BLaER1 treated with 17β-estradiol and CSF1 and Interleukin-3, amounts not matched to agents 10 nM and 100 nM (cell line): ENCODE measurements around the gene NUSAP1.

ENCODE experiments used
- H3K27ac ChIP-seq, 11 experiments: shearing (Covaris generic); formaldehyde crosslinking; 2 replicates each; pipeline ENCODE4 v1.8.1; 2022
- H3K27me3 ChIP-seq, 11 experiments: shearing (Covaris generic); formaldehyde crosslinking; 2 replicates each; pipeline ENCODE4 v1.8.1; 2022
- H3K36me3 ChIP-seq, 11 experiments: shearing (Covaris generic); formaldehyde crosslinking; 2 replicates each; pipeline ENCODE4 v1.8.1; 2022
- H3K4me1 ChIP-seq, 10 experiments: shearing (Covaris generic); formaldehyde crosslinking; 2 replicates each; pipeline ENCODE4 v1.8.1; 2022
- H3K4me2 ChIP-seq, 11 experiments: shearing (Covaris generic); formaldehyde crosslinking; 2 replicates each; pipeline ENCODE4 v1.8.1; 2022
- H3K4me3 ChIP-seq, 10 experiments: shearing (Covaris generic); formaldehyde crosslinking; 2 replicates each; pipeline ENCODE4 v1.8.1; 2022
- H3K9ac ChIP-seq, 11 experiments: shearing (Covaris generic); formaldehyde crosslinking; 2 replicates each; pipeline ENCODE4 v1.8.1; 2022
- H3K9me3 ChIP-seq, 11 experiments: shearing (Covaris generic); formaldehyde crosslinking; replicated peaks in 1 of 11; 2 replicates each; pipeline ENCODE4 v1.8.1; 2022
- H4K20me1 ChIP-seq, 11 experiments: shearing (Covaris generic); formaldehyde crosslinking; 2 replicates each; pipeline ENCODE4 v1.8.1; 2022
- Cebpa-rat ChIP-seq, 11 experiments: shearing (Covaris generic); IDR thresholded peaks; 2 replicates each; pipeline ENCODE4 v1.8.1; 2022

Gene NUSAP1

DNA sequence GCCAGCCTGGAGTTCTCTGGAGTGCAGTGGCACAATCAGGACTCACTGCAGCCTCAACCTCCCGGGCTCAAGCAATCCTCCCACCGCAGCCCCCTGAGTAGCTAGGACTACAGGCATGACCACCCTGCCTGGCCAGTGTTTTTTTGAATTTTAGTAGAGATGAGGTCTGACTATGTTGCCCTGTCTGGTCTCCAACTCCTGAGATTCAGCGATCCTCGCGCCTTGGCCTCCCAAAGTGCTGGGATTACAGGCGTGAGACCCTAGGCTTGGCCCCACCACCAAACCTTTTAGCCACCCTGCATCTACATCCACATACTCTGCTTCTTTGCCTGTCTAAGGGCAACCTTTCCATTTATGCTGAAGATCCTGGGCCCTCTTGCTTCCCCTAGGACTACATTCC is 4.4 kb downstream of the NUSAP1 start:
- Histone ChIP-seq H3K36me3 (peaks cover 0 to 62% (median 59%) of the 10 kb centered on the region in 11 experiments; a peak in 19 of 22 replicates), H3K27me3 (no peaks in the 10 kb centered on the region), H3K4me3 (no peak overlapping the region), H4K20me1 (peaks cover 0 to 70% (median 63%) of the 10 kb centered on the region in 11 experiments; a peak in 16 of 22 replicates), H3K4me1 (peaks cover 8 to 40% (median 38%) of the 10 kb centered on the region in 10 experiments), H3K4me2 (peak overlapping the region in 9 of 11 experiments; percentile 20 to 59 (median 45); a peak in 14 of 22 replicates), H3K9ac (no peak overlapping the region), H3K27ac (peak overlapping the region in 1 of 11 experiments; percentile 2; a peak in 2 of 22 replicates), H3K9me3 (no peaks in the 10 kb centered on the region)
- no peak for TF ChIP-seq Cebpa-rat (IDR thresholded peaks at IDR 0.05)

DNA sequence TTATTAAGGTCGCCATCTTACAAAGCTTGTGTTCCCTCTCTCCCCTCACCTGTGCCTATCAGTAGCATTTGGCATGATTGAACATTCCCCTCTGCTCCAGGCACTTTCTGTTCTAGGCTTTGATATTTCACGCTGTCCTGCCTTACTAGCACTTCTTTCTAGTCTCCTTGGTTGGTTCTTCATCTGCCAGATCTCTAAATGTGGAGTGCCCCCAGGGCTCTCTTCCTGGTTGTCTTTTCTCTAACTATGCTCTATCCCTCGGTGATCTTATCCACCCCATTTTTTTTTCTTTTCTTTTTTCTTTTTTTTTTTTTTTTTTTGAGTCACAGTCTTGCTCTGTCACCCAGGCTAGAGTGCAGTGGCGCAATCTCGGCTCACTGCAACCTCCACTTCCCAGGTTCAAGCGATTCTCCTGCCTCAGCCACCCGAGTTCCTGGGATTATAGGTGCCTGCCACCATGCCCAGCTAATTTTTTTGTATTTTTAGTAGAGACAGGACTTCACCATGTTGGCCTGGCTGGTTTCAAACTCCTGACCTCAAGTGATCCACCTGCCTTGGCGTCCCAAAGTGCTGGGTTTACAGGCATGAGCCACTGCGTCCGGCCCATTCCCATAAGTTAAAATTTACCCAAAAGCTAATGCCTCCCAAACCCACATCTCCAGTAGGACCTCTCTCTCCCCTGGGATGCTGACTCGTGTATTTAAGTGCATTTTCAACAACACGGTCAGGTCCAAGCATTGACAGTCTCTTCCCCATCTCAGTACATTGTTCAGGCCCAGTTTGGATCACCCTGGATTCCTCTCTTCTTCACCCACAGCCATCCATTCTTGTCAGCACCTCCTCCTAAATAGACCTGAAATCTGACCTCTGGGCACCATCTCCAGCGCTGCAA is 5.2 kb downstream of the NUSAP1 start:
- H3K9me3 ChIP-seq = no peaks in the 10 kb centered on the region
- no peaks in the 10 kb centered on the region for H3K27me3 ChIP-seq
- peaks cover 0 to 76% (median 71%) of the 10 kb centered on the region in 11 experiments; a peak in 16 of 22 replicates for H4K20me1 ChIP-seq
- peak overlapping the region in 9 of 11 experiments; percentile 26 to 59 (median 45); a peak in 16 of 22 replicates for H3K4me2 ChIP-seq
- H3K4me3 ChIP-seq = no peak overlapping the region
- H3K9ac ChIP-seq = no peak overlapping the region
- no peak for TF ChIP-seq Cebpa-rat (IDR thresholded peaks at IDR 0.05)
- peaks cover 0 to 70% (median 67%) of the 10 kb centered on the region in 11 experiments; a peak in 20 of 22 replicates for H3K36me3 ChIP-seq
- peaks cover 8 to 40% (median 38%) of the 10 kb centered on the region in 10 experiments for H3K4me1 ChIP-seq
- H3K27ac ChIP-seq = peak overlapping the region in 2 of 11 experiments; percentile 2; a peak in 2 of 22 replicates

GRCh38 chr15:41340189-41340695 is 7.6 kb downstream of the NUSAP1 start:
- no peak overlapping the region for H3K4me3 ChIP-seq
- peaks cover 0 to 32% (median 31%) of the 10 kb centered on the region in 10 experiments; a peak in 17 of 20 replicates for H3K4me1 ChIP-seq
- no peak for TF ChIP-seq Cebpa-rat (IDR thresholded peaks at IDR 0.05)
- H3K27ac ChIP-seq = no peak overlapping the region
- H3K36me3 ChIP-seq = peaks cover 0 to 94% (median 90%) of the 10 kb centered on the region in 11 experiments; a peak in 21 of 22 replicates
- no peaks in the 10 kb centered on the region for H3K9me3 ChIP-seq
- peaks cover 0 to 89% (median 81%) of the 10 kb centered on the region in 11 experiments; a peak in 16 of 22 replicates for H4K20me1 ChIP-seq
- no peaks in the 10 kb centered on the region for H3K27me3 ChIP-seq
- H3K9ac ChIP-seq = no peak overlapping the region
- H3K4me2 ChIP-seq = no peak overlapping the region

- Histone ChIP-seq H3K36me3 (peaks cover 0 to 100% (median 97%) of the 10 kb centered on the region in 11 experiments; a peak in 21 of 22 replicates), H4K20me1 (peaks cover 0 to 92% (median 79%) of the 10 kb centered on the region in 11 experiments; a peak in 16 of 22 replicates), H3K4me2 (no peak overlapping the region)
These were observed 8.8 kb downstream of the NUSAP1 start for GRCh38 chr15:41341519-41341918.

GRCh38 chr15:41347236-41347635 is 14.6 kb downstream of the NUSAP1 start:
- H3K27me3 ChIP-seq = no peaks in the 10 kb centered on the region
- no peaks in the 10 kb centered on the region for H3K9me3 ChIP-seq
- peaks cover 6 to 100% (median 100%) of the 10 kb centered on the region in 11 experiments for H3K36me3 ChIP-seq
- no peak for TF ChIP-seq Cebpa-rat (IDR thresholded peaks at IDR 0.05)
- H3K27ac ChIP-seq = no peak overlapping the region
- H3K9ac ChIP-seq = no peak overlapping the region
- H3K4me1 ChIP-seq = no peaks in the 10 kb centered on the region
- peaks cover 0 to 77% (median 50%) of the 10 kb centered on the region in 11 experiments; a peak in 12 of 22 replicates for H4K20me1 ChIP-seq
- H3K4me2 ChIP-seq = no peak overlapping the region
- no peak overlapping the region for H3K4me3 ChIP-seq

More at GRCh38 chr15:41341519-41341918, 8.8 kb downstream of the NUSAP1 start:
- peaks cover 0 to 24% (median 23%) of the 10 kb centered on the region in 10 experiments; a peak in 16 of 20 replicates for H3K4me1 ChIP-seq
- no peak for TF ChIP-seq Cebpa-rat (IDR thresholded peaks at IDR 0.05)
- H3K9me3 ChIP-seq = no peaks in the 10 kb centered on the region
- no peaks in the 10 kb centered on the region for H3K27me3 ChIP-seq
- H3K4me3 ChIP-seq = no peak overlapping the region
- H3K27ac ChIP-seq = no peak overlapping the region
- no peak overlapping the region for H3K9ac ChIP-seq

DNA sequence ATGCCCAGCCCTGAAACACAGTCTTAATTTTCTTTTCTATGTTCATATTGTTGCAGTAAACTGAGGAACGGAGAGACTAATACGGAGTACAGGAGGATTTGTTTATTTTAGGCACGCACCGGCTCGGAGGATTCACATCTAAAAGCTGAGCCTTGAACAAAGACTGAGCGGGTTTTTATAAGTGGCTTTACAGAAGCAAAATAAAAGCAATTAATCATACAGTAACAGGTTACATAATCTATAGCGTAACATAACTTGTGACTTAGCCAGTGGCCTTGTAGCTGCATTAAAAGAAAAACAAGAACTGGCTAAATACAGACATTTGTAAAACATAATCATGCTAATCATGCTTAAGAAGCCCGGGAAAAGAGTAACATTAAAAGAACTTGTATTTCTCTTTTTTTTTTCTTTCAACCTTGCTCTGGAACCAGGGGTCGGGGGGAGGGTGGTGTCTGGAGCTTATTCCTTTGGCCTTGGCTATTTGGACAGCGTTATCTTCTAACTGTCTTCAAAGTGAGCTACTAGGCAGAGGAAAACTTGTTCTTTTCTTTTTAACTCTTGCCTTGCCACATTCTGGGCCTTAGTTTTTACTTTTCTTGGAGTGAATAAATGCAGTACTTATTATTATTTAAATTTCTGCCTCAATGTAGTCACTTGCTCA is 17.5 kb downstream of the NUSAP1 start:
- TF ChIP-seq Cebpa-rat (IDR thresholded peaks at IDR 0.05) = no peak
- Histone ChIP-seq H3K4me1 (no peaks in the 10 kb centered on the region), H3K4me2 (no peak overlapping the region), H3K9me3 (no peaks in the 10 kb centered on the region), H3K27ac (no peak overlapping the region), H3K36me3 (peaks cover 16 to 100% (median 100%) of the 10 kb centered on the region in 11 experiments), H3K4me3 (no peak overlapping the region), H4K20me1 (peaks cover 0 to 58% (median 25%) of the 10 kb centered on the region in 11 experiments; a peak in 11 of 22 replicates), H3K27me3 (no peaks in the 10 kb centered on the region), H3K9ac (no peak overlapping the region)

- no peak overlapping the region for H3K4me3 ChIP-seq
- no peaks in the 10 kb centered on the region for H3K27me3 ChIP-seq
- H3K9me3 ChIP-seq = no peaks in the 10 kb centered on the region
- no peak overlapping the region for H3K27ac ChIP-seq
- no peak for TF ChIP-seq Cebpa-rat (IDR thresholded peaks at IDR 0.05)
- H3K36me3 ChIP-seq = peaks cover 41 to 100% (median 100%) of the 10 kb centered on the region in 11 experiments
- peaks cover 0 to 21% (median 3%) of the 10 kb centered on the region in 11 experiments; a peak in 9 of 22 replicates for H4K20me1 ChIP-seq
- no peak overlapping the region for H3K4me2 ChIP-seq
- no peaks in the 10 kb centered on the region for H3K4me1 ChIP-seq
- H3K9ac ChIP-seq = no peak overlapping the region
These were observed 21.7 kb downstream of the NUSAP1 start for GRCh38 chr15:41354371-41354770.

DNA sequence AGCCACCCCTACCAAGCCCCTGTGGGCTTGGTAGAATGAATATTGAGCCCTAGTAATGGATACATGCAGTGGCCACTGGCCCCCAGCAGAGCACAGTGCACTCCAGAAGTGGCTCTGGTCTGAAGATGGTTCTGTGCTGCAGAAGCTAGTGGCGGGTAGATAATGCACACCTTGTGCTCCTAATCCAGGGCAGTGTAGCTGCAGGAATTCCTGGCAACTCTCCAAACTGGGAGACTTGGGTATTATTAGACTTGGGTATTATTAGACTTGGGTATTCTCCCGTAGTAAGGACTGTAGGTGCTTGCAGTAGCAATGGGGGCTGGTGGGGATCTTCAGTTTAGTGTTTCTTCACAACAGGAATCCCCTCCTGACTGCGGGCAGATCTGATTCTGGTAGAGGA is 34.7 kb downstream of the NUSAP1 start:
- Histone ChIP-seq H3K27ac (no peak overlapping the region), H4K20me1 (peaks cover 0 to 54% (median 15%) of the 10 kb centered on the region in 11 experiments; a peak in 13 of 22 replicates), H3K9me3 (no peaks in the 10 kb centered on the region), H3K4me1 (no peaks in the 10 kb centered on the region), H3K4me2 (no peak overlapping the region), H3K27me3 (no peaks in the 10 kb centered on the region), H3K36me3 (peaks cover 42 to 100% (median 100%) of the 10 kb centered on the region in 11 experiments), H3K9ac (no peak overlapping the region), H3K4me3 (no peak overlapping the region)
- TF ChIP-seq Cebpa-rat (IDR thresholded peaks at IDR 0.05) = no peak
